HepG2 (cell line): ENCODE data around the gene LENG1. TPM values are rescaled to one million over a fixed set of nuclear protein-coding genes. Genes with fewer than 3 reads are reported as not detected.

ENCODE experiments used
- FOXO1 ChIP-seq: sonication (generic); formaldehyde crosslinking; IDR thresholded peaks from 2 replicates; pipeline ENCODE4 v1.4.0; 2020; ENCODE audit warnings: missing genetic modification reagents
- GPBP1L1 ChIP-seq: sonication (generic); formaldehyde crosslinking; IDR thresholded peaks from 2 replicates; pipeline ENCODE4 v1.5.0; 2020; ENCODE audit warnings: mild to moderate bottlenecking, missing genetic modification reagents
- POLR2G ChIP-seq: fragments of 200-400 bp; formaldehyde crosslinking; IDR thresholded peaks from 2 replicates; pipeline ENCODE4 v1.6.1; 2018; ENCODE audit warnings: mild to moderate bottlenecking, low read depth, low read length, moderate library complexity
- PRDM10 ChIP-seq: sonication (generic); formaldehyde crosslinking; IDR thresholded peaks from 2 replicates; pipeline ENCODE4 v1.4.0; 2020; ENCODE audit warnings: low read depth, missing genetic modification reagents
- REST ChIP-seq, 2 experiments: IDR thresholded peaks; 2 replicates each; pipeline ENCODE4 v1.6.1; 2011 to 2012; ENCODE audit warnings: low read length in 2 of 2, borderline replicate concordance in 1 of 2, low read depth in 1 of 2, mild to moderate bottlenecking in 1 of 2, moderate library complexity in 1 of 2
- SALL1 ChIP-seq: sonication (generic); formaldehyde crosslinking; IDR thresholded peaks from 2 replicates; pipeline ENCODE4 v1.8.0; 2022; ENCODE audit warnings: mild to moderate bottlenecking, missing genetic modification reagents
- SIN3A ChIP-seq: IDR thresholded peaks from 2 replicates; pipeline ENCODE4 v1.6.1; 2011; ENCODE audit warnings: low read depth, mild to moderate bottlenecking, control low read depth, low read length, borderline replicate concordance
- SOX13 ChIP-seq, 3 experiments: fragments of 450-650 bp in 1 of 3; sonication (generic) in 1 of 3; formaldehyde crosslinking in 1 of 3; IDR thresholded peaks in 2 of 3; conservative IDR thresholded peaks in 1 of 3; 2 replicates each; pipeline versions ENCODE4 v1.5.0 to v1.6.1; 2016 to 2020; ENCODE audit warnings: antibody characterized with exemption in 1 of 3, mild to moderate bottlenecking in 1 of 3, missing compliant biosample characterization in 1 of 3, missing genetic modification reagents in 1 of 3, moderate library complexity in 1 of 3
- ZFP91 ChIP-seq: sonication (generic); formaldehyde crosslinking; IDR thresholded peaks from 2 replicates; pipeline ENCODE4 v1.9.0; 2022; ENCODE audit warnings: missing genetic modification reagents, mild to moderate bottlenecking, borderline replicate concordance
- ZFX ChIP-seq: sonication (generic); formaldehyde crosslinking; IDR thresholded peaks from 2 replicates; pipeline ENCODE4 v1.4.0; 2020; ENCODE audit warnings: mild to moderate bottlenecking, low read depth, missing genetic modification reagents, moderate library complexity
- ZNF17 ChIP-seq: sonication (generic); formaldehyde crosslinking; IDR thresholded peaks from 2 replicates; pipeline ENCODE4 v1.5.0; 2020; ENCODE audit warnings: mild to moderate bottlenecking, missing genetic modification reagents
- ZNF280D ChIP-seq: sonication (generic); formaldehyde crosslinking; IDR thresholded peaks from 2 replicates; pipeline ENCODE4 v1.5.1; 2020; ENCODE audit warnings: mild to moderate bottlenecking, missing genetic modification reagents
- polyA plus RNA-seq, 8 experiments: library from polyadenylated mRNA; depleted of rRNA in 3 of 8; stranded (reverse) in 7 of 8; unstranded in 1 of 8; fragments of >200 nt; fragmentation: Illumina TruSeq in 4 of 8; extraction: Trizol in 4 of 8; gene quantifications; 2 replicates each; pipeline versions ENCODE4 v1.2.1 to v1.2.3, GENCODE V29; 2011 to 2016; ENCODE audit warnings: low read depth in 4 of 8, missing spikeins in 1 of 8, mixed read lengths in 1 of 8; ENCODE audit not compliant: insufficient read depth in 1 of 8
- total RNA-seq, 5 experiments: library from RNA; depleted of rRNA; stranded (reverse); fragments of >200 nt; fragmentation: Illumina TruSeq; extraction: Trizol; gene quantifications; 2 replicates each; pipeline ENCODE4 v1.2.3, GENCODE V29; 2016; ENCODE audit warnings: low read depth in 1 of 5

The LENG1 gene
- total and polyA plus RNA-seq, 2 of the 13 experiments (the other 11 are each of a cell fraction or from before 2014, with no cell fraction given), result 1.8 to 3.8 TPM

GRCh38 chr19:54189735-54190502 is 30.4 kb upstream of the LENG1 start (continued):
- TF ChIP-seq POLR2G (peak; percentile 75), REST (IDR thresholded peaks at IDR 0.05; ENCODE audit: borderline replicate concordance in 1 of 2, low read depth in 1 of 2, low read length in 2 of 2) (no peak), SALL1 (CRISPR knock-in tag) (peak; percentile 78), ZFX (CRISPR knock-in tag) (no peak), ZFP91 (no peak; the same call in 1 of the 2 replicates), PRDM10 (no peak; the same call in 1 of the 2 replicates), GPBP1L1 (CRISPR knock-in tag) (no peak), FOXO1 (CRISPR knock-in tag) (no peak; the same call in 1 of the 2 replicates), SIN3A (peak; percentile 75; the same call in 1 of the 2 replicates), SOX13 (IDR thresholded peaks at IDR 0.05) (no peak), SOX13 (CRISPR knock-in tag; conservative IDR thresholded peaks at IDR 0.05 in 1 of 2, IDR thresholded peaks at IDR 0.05 in 1 of 2) (no peak), ZNF280D (no peak), ZNF17 (CRISPR knock-in tag) (no peak)
